ENCODE data around the gene TIFAB.

The TIFAB gene

DNA sequence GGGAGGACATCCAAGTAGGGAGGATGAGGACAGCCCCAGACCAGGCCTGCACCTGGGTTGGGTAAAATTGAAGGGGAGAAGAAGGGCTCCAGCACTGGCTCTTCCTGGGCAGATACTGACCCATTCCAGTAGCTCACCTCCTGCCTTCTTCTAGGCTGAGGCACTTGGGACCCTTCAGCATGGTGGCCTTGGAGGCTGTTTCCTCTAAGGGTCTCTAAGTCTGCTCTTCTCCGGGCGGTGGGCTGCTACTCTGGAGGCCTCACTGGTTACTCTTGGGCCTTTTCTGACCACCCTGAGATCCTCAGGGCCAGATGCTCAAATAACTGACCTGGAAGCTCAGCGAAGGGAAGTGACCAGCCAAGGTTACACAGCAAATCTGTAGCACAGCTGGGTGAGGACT lies 2.8 kb upstream of the TIFAB start:
- TF ChIP-seq ZNF565 (CRISPR knock-in tag; conservative IDR thresholded peaks at IDR 0.05; ENCODE audit: low read depth) = no peak
- TF ChIP-seq ZFP30 (CRISPR knock-in tag; IDR thresholded peaks at IDR 0.05) = no peak
- TF ChIP-seq OSR1 (CRISPR knock-in tag; IDR thresholded peaks at IDR 0.05) = no peak
- no peak for TF ChIP-seq ZNF8 (CRISPR knock-in tag; IDR thresholded peaks at IDR 0.05)
- no peak for TF ChIP-seq ARNTL (CRISPR knock-in tag; IDR thresholded peaks at IDR 0.05; ENCODE audit: borderline replicate concordance, low read depth)
- TF ChIP-seq, protein P1, sequence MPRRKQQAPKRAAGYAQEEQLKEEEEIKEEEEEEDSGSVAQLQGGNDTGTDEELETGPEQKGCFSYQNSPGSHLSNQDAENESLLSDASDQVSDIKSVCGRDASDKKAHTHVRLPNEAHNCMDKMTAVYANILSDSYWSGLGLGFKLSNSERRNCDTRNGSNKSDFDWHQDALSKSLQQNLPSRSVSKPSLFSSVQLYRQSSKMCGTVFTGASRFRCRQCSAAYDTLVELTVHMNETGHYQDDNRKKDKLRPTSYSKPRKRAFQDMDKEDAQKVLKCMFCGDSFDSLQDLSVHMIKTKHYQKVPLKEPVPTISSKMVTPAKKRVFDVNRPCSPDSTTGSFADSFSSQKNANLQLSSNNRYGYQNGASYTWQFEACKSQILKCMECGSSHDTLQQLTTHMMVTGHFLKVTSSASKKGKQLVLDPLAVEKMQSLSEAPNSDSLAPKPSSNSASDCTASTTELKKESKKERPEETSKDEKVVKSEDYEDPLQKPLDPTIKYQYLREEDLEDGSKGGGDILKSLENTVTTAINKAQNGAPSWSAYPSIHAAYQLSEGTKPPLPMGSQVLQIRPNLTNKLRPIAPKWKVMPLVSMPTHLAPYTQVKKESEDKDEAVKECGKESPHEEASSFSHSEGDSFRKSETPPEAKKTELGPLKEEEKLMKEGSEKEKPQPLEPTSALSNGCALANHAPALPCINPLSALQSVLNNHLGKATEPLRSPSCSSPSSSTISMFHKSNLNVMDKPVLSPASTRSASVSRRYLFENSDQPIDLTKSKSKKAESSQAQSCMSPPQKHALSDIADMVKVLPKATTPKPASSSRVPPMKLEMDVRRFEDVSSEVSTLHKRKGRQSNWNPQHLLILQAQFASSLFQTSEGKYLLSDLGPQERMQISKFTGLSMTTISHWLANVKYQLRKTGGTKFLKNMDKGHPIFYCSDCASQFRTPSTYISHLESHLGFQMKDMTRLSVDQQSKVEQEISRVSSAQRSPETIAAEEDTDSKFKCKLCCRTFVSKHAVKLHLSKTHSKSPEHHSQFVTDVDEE (CRISPR knock-in tag; IDR thresholded peaks at IDR 0.05) = no peak
- no peak for TF ChIP-seq ZFP3 (CRISPR knock-in tag; IDR thresholded peaks at IDR 0.05)
- no peak for TF ChIP-seq ZC3H10 (CRISPR knock-in tag; IDR thresholded peaks at IDR 0.05)
- no peak for TF ChIP-seq PPARA (CRISPR knock-in tag; IDR thresholded peaks at IDR 0.05; ENCODE audit: borderline replicate concordance)
- TF ChIP-seq GLIS3 (CRISPR knock-in tag; IDR thresholded peaks at IDR 0.05) = no peak
- TF ChIP-seq ZNF70 (CRISPR knock-in tag; IDR thresholded peaks at IDR 0.05) = no peak
- no peak for TF ChIP-seq BACH2 (CRISPR knock-in tag; IDR thresholded peaks at IDR 0.05; ENCODE audit: borderline replicate concordance)
- no peak for TF ChIP-seq CREB5 (CRISPR knock-in tag; IDR thresholded peaks at IDR 0.05; ENCODE audit: low read depth)
- no peak for TF ChIP-seq SNAI2 (CRISPR knock-in tag; IDR thresholded peaks at IDR 0.05)
- no peak for ATAC-seq

GRCh38 chr5:135453613-135454012 lies 1.5 kb upstream of the TIFAB start:
- no peak for ATAC-seq
- no peak for TF ChIP-seq SNAI2 (CRISPR knock-in tag; IDR thresholded peaks at IDR 0.05)
- no peak for TF ChIP-seq ZC3H10 (CRISPR knock-in tag; IDR thresholded peaks at IDR 0.05)
- TF ChIP-seq CREB5 (CRISPR knock-in tag; IDR thresholded peaks at IDR 0.05; ENCODE audit: low read depth) = no peak
- TF ChIP-seq BACH2 (CRISPR knock-in tag; IDR thresholded peaks at IDR 0.05; ENCODE audit: borderline replicate concordance) = no peak
- no peak for TF ChIP-seq ZNF70 (CRISPR knock-in tag; IDR thresholded peaks at IDR 0.05)
- no peak for TF ChIP-seq OSR1 (CRISPR knock-in tag; IDR thresholded peaks at IDR 0.05)
- no peak for TF ChIP-seq TOX (CRISPR knock-in tag; IDR thresholded peaks at IDR 0.05; ENCODE audit: borderline replicate concordance)
- no peak for TF ChIP-seq ZFP30 (CRISPR knock-in tag; IDR thresholded peaks at IDR 0.05)
- TF ChIP-seq ZFP3 (CRISPR knock-in tag; IDR thresholded peaks at IDR 0.05) = no peak
- no peak for TF ChIP-seq ARNTL (CRISPR knock-in tag; IDR thresholded peaks at IDR 0.05; ENCODE audit: borderline replicate concordance, low read depth)
- no peak for TF ChIP-seq PPARA (CRISPR knock-in tag; IDR thresholded peaks at IDR 0.05; ENCODE audit: borderline replicate concordance)

- ATAC-seq = no peak
- TF ChIP-seq ZFP30 (CRISPR knock-in tag; IDR thresholded peaks at IDR 0.05) (no peak), ZNF565 (CRISPR knock-in tag; conservative IDR thresholded peaks at IDR 0.05; ENCODE audit: low read depth) (no peak), ZFP3 (CRISPR knock-in tag; IDR thresholded peaks at IDR 0.05) (no peak)
Observed at GRCh38 chr5:135451581-135452320, 400 bp downstream of the TIFAB start.

GRCh38 chr5:135450952-135451351 lies 1.2 kb downstream of the TIFAB start:
- ATAC-seq = no peak
- TF ChIP-seq ZFP3 (CRISPR knock-in tag; IDR thresholded peaks at IDR 0.05) (no peak), ZNF70 (CRISPR knock-in tag; IDR thresholded peaks at IDR 0.05) (no peak), CREB5 (CRISPR knock-in tag; IDR thresholded peaks at IDR 0.05; ENCODE audit: low read depth) (no peak), ZC3H10 (CRISPR knock-in tag; IDR thresholded peaks at IDR 0.05) (no peak), ZFP30 (CRISPR knock-in tag; IDR thresholded peaks at IDR 0.05) (no peak), ZNF8 (CRISPR knock-in tag; IDR thresholded peaks at IDR 0.05) (no peak), SNAI2 (CRISPR knock-in tag; IDR thresholded peaks at IDR 0.05) (no peak), ISL1 (CRISPR knock-in tag; IDR thresholded peaks at IDR 0.05) (no peak), PPARA (CRISPR knock-in tag; IDR thresholded peaks at IDR 0.05; ENCODE audit: borderline replicate concordance) (no peak), GLIS3 (CRISPR knock-in tag; IDR thresholded peaks at IDR 0.05) (no peak), OSR1 (CRISPR knock-in tag; IDR thresholded peaks at IDR 0.05) (no peak), BACH2 (CRISPR knock-in tag; IDR thresholded peaks at IDR 0.05; ENCODE audit: borderline replicate concordance) (no peak), ARNTL (CRISPR knock-in tag; IDR thresholded peaks at IDR 0.05; ENCODE audit: borderline replicate concordance, low read depth) (no peak), ESRRG (CRISPR knock-in tag; IDR thresholded peaks at IDR 0.05) (no peak), TOX (CRISPR knock-in tag; IDR thresholded peaks at IDR 0.05; ENCODE audit: borderline replicate concordance) (no peak)
- TF ChIP-seq, protein P2, sequence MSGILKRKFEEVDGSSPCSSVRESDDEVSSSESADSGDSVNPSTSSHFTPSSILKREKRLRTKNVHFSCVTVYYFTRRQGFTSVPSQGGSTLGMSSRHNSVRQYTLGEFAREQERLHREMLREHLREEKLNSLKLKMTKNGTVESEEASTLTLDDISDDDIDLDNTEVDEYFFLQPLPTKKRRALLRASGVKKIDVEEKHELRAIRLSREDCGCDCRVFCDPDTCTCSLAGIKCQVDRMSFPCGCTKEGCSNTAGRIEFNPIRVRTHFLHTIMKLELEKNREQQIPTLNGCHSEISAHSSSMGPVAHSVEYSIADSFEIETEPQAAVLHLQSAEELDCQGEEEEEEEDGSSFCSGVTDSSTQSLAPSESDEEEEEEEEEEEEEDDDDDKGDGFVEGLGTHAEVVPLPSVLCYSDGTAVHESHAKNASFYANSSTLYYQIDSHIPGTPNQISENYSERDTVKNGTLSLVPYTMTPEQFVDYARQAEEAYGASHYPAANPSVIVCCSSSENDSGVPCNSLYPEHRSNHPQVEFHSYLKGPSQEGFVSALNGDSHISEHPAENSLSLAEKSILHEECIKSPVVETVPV (CRISPR knock-in tag; IDR thresholded peaks at IDR 0.05) = no peak
- TF ChIP-seq, protein P1 (CRISPR knock-in tag; IDR thresholded peaks at IDR 0.05) = no peak
